ENCODE data around the gene TPRA1. TPM values are rescaled to one million over a fixed set of nuclear protein-coding genes. Genes with fewer than 3 reads are reported as not detected.

Gene TPRA1
- total RNA-seq, 6 experiments from 2014 or later = 38.8 to 47.5 (median 43.8) TPM

DNA sequence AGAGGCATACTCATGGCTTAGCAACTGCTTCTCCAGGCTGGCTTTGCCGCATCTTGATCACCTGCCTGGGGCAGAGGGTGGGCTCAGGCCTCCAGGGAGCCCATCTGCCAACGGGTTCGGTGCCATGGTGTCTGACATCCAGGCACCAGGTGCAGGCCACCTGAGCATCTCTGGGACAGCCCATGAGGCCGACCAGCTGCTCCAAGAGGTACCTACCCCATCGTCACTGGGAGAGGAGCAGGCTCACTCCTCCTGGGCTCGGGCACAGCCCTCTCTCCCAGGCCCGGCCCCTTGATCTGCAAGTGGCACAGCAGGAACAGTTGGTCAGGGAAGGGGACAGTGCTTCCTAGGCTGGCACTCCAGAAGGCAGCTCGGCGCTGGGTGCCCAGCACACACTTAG is 21.9 kb downstream of the TPRA1 start:
- TF ChIP-seq, protein P1, sequence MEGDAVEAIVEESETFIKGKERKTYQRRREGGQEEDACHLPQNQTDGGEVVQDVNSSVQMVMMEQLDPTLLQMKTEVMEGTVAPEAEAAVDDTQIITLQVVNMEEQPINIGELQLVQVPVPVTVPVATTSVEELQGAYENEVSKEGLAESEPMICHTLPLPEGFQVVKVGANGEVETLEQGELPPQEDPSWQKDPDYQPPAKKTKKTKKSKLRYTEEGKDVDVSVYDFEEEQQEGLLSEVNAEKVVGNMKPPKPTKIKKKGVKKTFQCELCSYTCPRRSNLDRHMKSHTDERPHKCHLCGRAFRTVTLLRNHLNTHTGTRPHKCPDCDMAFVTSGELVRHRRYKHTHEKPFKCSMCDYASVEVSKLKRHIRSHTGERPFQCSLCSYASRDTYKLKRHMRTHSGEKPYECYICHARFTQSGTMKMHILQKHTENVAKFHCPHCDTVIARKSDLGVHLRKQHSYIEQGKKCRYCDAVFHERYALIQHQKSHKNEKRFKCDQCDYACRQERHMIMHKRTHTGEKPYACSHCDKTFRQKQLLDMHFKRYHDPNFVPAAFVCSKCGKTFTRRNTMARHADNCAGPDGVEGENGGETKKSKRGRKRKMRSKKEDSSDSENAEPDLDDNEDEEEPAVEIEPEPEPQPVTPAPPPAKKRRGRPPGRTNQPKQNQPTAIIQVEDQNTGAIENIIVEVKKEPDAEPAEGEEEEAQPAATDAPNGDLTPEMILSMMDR (IDR thresholded peaks at IDR 0.05) = no peak
- H3K4me3 Mint-ChIP-seq = no peak overlapping the region
- peaks cover 21% of the 10 kb centered on the region for H3K36me3 Mint-ChIP-seq (ENCODE audit: low read depth)
- H3K4me1 Mint-ChIP-seq (ENCODE audit: low read depth) = no peaks in the 10 kb centered on the region
- H3K9me3 Mint-ChIP-seq = no peaks in the 10 kb centered on the region
- H3K27me3 Mint-ChIP-seq (ENCODE audit: insufficient read depth) = peaks cover 8% of the 10 kb centered on the region; the same call in 1 of the 2 replicates
- H3K27ac Mint-ChIP-seq = no peak overlapping the region
- DNase-seq = no peak

DNA sequence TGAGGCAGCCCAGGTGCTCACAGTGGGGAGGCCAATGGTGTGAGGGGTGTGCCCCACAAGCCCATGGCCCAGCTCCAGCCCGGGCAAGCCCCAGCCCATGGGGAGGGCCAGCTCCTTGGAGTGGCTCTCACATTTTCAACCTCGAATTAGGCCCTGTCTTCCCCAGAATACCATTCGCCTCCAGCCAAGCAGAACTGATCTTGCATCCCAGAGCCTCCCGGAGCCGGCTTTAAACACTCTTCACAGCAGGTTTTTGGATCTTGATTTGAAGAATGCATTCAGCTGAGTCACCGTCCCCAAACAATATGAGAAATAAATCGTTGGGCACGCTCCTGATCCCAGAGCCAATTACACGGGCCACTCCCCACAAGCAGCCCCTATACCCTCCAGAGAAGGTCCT is 23.7 kb downstream of the TPRA1 start:
- TF ChIP-seq, protein P1 (IDR thresholded peaks at IDR 0.05) = no peak

DNA sequence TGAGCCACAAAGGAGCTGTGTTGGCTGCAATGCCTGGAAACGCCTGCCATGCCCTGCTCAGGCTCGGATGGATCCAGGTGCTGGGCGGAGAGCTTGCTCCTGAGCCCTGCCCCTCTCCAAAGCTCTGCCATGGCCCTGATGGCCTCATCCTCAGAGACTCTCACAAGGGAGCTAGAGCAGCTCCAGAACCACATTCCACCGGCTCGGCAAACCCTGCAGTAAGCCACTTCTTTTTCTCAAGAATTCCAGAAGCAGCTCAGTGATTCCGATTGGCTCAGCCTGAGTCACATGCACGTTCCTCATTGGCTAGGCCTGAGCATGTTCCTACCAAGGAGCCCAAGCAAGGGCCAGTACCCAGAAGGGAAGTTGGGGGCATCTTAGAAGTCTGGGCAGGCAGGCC is 24.8 kb downstream of the TPRA1 start:
- Mint-ChIP-seq H3K27me3 (ENCODE audit: insufficient read depth) (peaks cover 14% of the 10 kb centered on the region), H3K9me3 (no peaks in the 10 kb centered on the region), H3K4me3 (no peak overlapping the region), H3K36me3 (ENCODE audit: low read depth) (peaks cover 6% of the 10 kb centered on the region; the same call in 1 of the 2 replicates), H3K4me1 (ENCODE audit: low read depth) (no peaks in the 10 kb centered on the region), H3K27ac (no peak overlapping the region)
- no peak for DNase-seq
- TF ChIP-seq, protein P1 (IDR thresholded peaks at IDR 0.05) = no peak

More for the DNA sequence above, 23.7 kb downstream of the TPRA1 start:
- no peak overlapping the region for H3K27ac Mint-ChIP-seq
- H3K9me3 Mint-ChIP-seq = no peaks in the 10 kb centered on the region
- peaks cover 9% of the 10 kb centered on the region for H3K27me3 Mint-ChIP-seq (ENCODE audit: insufficient read depth)
- DNase-seq = no peak
- H3K4me3 Mint-ChIP-seq = no peak overlapping the region
- H3K4me1 Mint-ChIP-seq (ENCODE audit: low read depth) = no peaks in the 10 kb centered on the region
- peaks cover 17% of the 10 kb centered on the region for H3K36me3 Mint-ChIP-seq (ENCODE audit: low read depth)

DNA sequence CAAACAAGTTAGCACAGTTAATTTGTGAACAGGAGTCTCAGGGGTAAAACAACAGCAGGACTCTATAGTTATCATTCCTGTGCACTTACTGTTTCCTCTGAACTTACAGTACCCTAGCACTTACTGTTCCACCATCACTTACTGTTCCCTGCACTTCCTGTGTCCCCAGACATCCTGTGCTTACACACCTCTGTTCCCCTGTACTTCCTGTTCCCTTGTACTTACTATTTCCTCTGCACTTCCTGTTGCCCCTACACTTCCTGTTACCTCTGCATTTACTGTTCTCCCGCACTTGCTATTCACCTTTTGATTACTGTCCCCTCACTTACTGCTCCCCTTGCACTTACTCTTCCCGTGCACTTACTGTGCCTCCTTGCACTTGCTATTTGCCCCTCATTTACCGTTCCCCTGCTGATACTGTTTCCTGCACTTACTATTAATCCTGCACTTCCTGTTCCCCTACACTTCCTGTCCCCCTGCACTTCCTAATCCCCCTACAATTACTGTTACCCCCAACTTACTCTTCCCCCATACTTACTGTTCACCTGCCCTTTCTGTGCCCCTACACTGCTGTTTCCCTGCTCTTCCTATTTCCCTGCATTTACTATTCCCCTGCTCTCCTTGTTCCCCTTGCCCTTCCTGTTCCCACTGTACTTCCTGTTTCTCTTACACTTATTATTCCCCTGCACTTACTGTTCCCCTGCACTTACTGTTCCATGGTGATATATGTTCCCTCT is 30.3 kb downstream of the TPRA1 start:
- TF ChIP-seq, protein P1 (IDR thresholded peaks at IDR 0.05) = no peak
- Mint-ChIP-seq H3K4me3 (no peak overlapping the region; the same call in 1 of the 2 replicates), H3K36me3 (ENCODE audit: low read depth) (peaks cover 9% of the 10 kb centered on the region; the same call in 1 of the 2 replicates), H3K27me3 (ENCODE audit: insufficient read depth) (peaks cover 19% of the 10 kb centered on the region), H3K27ac (no peak overlapping the region), H3K9me3 (peaks cover 10% of the 10 kb centered on the region), H3K4me1 (ENCODE audit: low read depth) (no peaks in the 10 kb centered on the region)
- no peak for DNase-seq

DNA sequence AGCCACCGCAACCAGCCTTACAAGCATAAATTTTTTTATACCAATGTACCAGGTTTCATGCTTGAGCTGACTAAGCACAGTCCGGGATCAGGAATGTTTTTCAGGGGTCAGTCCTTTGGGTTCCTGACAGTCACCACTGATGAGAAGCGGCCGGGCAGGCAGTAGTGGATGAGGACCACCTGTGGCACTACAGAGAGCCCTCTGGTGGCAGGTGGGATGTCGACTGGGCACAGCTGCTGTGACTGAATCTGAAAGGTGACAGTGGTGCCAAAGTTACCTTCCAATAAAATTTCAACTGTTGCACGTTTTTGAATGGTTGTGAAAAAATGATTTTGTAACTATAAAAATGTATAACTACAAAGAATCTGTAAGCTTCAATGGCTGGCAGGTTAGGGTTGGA is 34.0 kb downstream of the TPRA1 start:
- Mint-ChIP-seq H3K4me3 (no peak overlapping the region), H3K9me3 (peaks cover 10% of the 10 kb centered on the region), H3K27me3 (ENCODE audit: insufficient read depth) (peaks cover 32% of the 10 kb centered on the region), H3K36me3 (ENCODE audit: low read depth) (peaks cover 9% of the 10 kb centered on the region; the same call in 1 of the 2 replicates), H3K27ac (no peak overlapping the region), H3K4me1 (ENCODE audit: low read depth) (peaks cover 8% of the 10 kb centered on the region; the same call in 1 of the 2 replicates)
- TF ChIP-seq, protein P1 (IDR thresholded peaks at IDR 0.05) = peak; percentile 55; the same call in 1 of the 2 replicates
- no peak for DNase-seq

All from HFFc6 (cell line).